Neuronal stem cell (in vitro differentiated cells): ENCODE data around the gene MLST8.

Experiments
- DNase-seq: peaks from one replicate; pipeline ENCODE4 v3.0.0-alpha.2; 2013; ENCODE audit warnings: low spot score
- H2AFZ ChIP-seq: one replicate; pipeline ENCODE4 v1.6.1; 2013; ENCODE audit warnings: mild to moderate bottlenecking, low read length, inconsistent platforms
- H2AK5ac ChIP-seq: 2 replicates; pipeline ENCODE4 v1.6.1; 2013; ENCODE audit warnings: low read depth, mild to moderate bottlenecking, inconsistent platforms, low read length, moderate library complexity, mixed read lengths
- H2BK120ac ChIP-seq: 2 replicates; pipeline ENCODE4 v1.6.1; 2013; ENCODE audit warnings: low read depth, mild to moderate bottlenecking, inconsistent platforms, low read length, moderate library complexity, mixed read lengths
- H2BK12ac ChIP-seq: one replicate; pipeline ENCODE4 v1.6.1; 2013; ENCODE audit warnings: low read length, inconsistent platforms
- H2BK15ac ChIP-seq: 2 replicates; pipeline ENCODE4 v1.6.1; 2013; ENCODE audit warnings: mild to moderate bottlenecking, low read length, inconsistent platforms, mixed read lengths
- H2BK5ac ChIP-seq: one replicate; pipeline ENCODE4 v1.6.1; 2013; ENCODE audit warnings: inconsistent platforms, mild to moderate bottlenecking, low read length, moderate library complexity
- H3K14ac ChIP-seq: one replicate; pipeline ENCODE4 v1.6.1; 2013; ENCODE audit warnings: low read length, inconsistent platforms
- H3K18ac ChIP-seq: 2 replicates; pipeline ENCODE4 v1.6.1; 2013; ENCODE audit warnings: low read length, inconsistent platforms
- H3K23ac ChIP-seq: 2 replicates; pipeline ENCODE4 v1.6.1; 2013; ENCODE audit warnings: low read depth, mild to moderate bottlenecking, mixed read lengths, low read length, inconsistent platforms; ENCODE audit not compliant: poor library complexity
- H3K27ac ChIP-seq: replicated peaks from 3 replicates; pipeline ENCODE4 v1.5.1; 2013; ENCODE audit warnings: low read length, inconsistent platforms
- H3K27me3 ChIP-seq, 3 experiments: 2 replicates each; pipeline ENCODE4 v1.6.1; 2013; ENCODE audit warnings: low read length in 3 of 3, mild to moderate bottlenecking in 2 of 3, inconsistent platforms in 1 of 3, low read depth in 1 of 3, mixed read lengths in 1 of 3, moderate library complexity in 1 of 3; ENCODE audit not compliant: control insufficient read depth in 3 of 3, insufficient read depth in 3 of 3
- H3K36me3 ChIP-seq, 2 donors: replicated peaks in 1 of 2; 2 replicates each; pipeline ENCODE4 v1.6.1; 2013; ENCODE audit warnings: low read length in 2 of 2; ENCODE audit not compliant: control insufficient read depth in 2 of 2, insufficient read depth in 2 of 2
- H3K4ac ChIP-seq: 2 replicates; pipeline ENCODE4 v1.6.1; 2013; ENCODE audit warnings: inconsistent platforms, mild to moderate bottlenecking, low read length, moderate library complexity
- H3K4me1 ChIP-seq, 2 donors: 1 replicate in 1 of 2; 2 replicates in 1 of 2; pipeline ENCODE4 v1.6.1; 2013; ENCODE audit warnings: low read length in 2 of 2, low read depth in 1 of 2; ENCODE audit not compliant: control insufficient read depth in 2 of 2, insufficient read depth in 1 of 2
- H3K4me2 ChIP-seq: one replicate; pipeline ENCODE4 v1.6.1; 2013; ENCODE audit warnings: mild to moderate bottlenecking, low read length, inconsistent platforms; ENCODE audit not compliant: insufficient read depth, poor library complexity, severe bottlenecking
- H3K4me3 ChIP-seq, 2 donors: 2 replicates each; pipeline ENCODE4 v1.5.1; 2013; ENCODE audit warnings: low read length in 2 of 2, mild to moderate bottlenecking in 2 of 2, inconsistent platforms in 1 of 2, moderate library complexity in 1 of 2
- H3K79me1 ChIP-seq: one replicate; pipeline ENCODE4 v1.6.1; 2013; ENCODE audit warnings: low read depth, mild to moderate bottlenecking, inconsistent platforms, low read length, moderate library complexity
- H3K9ac ChIP-seq: one replicate; pipeline ENCODE4 v1.6.1; 2013; ENCODE audit warnings: mild to moderate bottlenecking, low read depth, low read length, inconsistent platforms; ENCODE audit not compliant: poor library complexity
- H3K9me3 ChIP-seq, 2 donors: replicated peaks in 1 of 2; 2 replicates each; pipeline versions ENCODE3 to v1.6.1; 2013; ENCODE audit warnings: low read length in 2 of 2, mild to moderate bottlenecking in 2 of 2, inconsistent platforms in 1 of 2, low read depth in 1 of 2, mixed read lengths in 1 of 2, moderate library complexity in 1 of 2; ENCODE audit not compliant: control insufficient read depth in 2 of 2, insufficient read depth in 1 of 2
- H4K8ac ChIP-seq: one replicate; pipeline ENCODE4 v1.6.1; 2013; ENCODE audit warnings: low read depth, mild to moderate bottlenecking, inconsistent platforms, low read length, moderate library complexity
- H4K91ac ChIP-seq: one replicate; pipeline ENCODE4 v1.6.1; 2013; ENCODE audit warnings: low read length, low read depth, mild to moderate bottlenecking, inconsistent platforms; ENCODE audit not compliant: poor library complexity
- WGBS, 2 donors: extraction: QIAGEN DNeasy Blood & Tissue Kit; methylation state at CpG; one replicate each; pipeline ENCODE4 v1.1.7; 2013; ENCODE audit warnings: missing lambda C conversion rate in 2 of 2, mixed read lengths in 1 of 2; ENCODE audit not compliant: insufficient read length in 2 of 2, insufficient replicate concordance in 1 of 2; ENCODE audit errors: extremely low coverage in 2 of 2; 5-methylcytosine and 5-hydroxymethylcytosine counted together

The MLST8 gene

DNA sequence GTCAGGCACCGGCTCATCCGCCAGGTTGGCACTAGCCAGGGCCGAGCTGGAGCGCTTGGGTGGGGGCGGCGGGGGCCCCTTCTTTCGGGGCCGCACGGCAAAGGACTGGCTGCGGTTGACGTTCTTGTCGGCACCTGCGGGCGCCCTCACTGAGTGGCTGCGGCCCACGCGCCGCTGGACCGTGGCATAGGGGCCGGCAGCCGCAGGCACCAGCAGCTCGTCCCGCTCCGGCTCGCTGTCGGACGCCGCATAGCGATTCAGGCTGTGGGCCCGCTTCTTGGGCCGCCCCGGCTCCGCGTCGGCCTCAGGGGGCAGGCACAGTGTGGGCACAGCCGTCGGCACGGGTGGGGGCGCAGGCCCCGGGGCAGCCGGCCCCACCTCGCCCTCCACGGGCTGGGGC is 24.8 kb upstream of the MLST8 start:
- Histone ChIP-seq H2BK15ac (no peak overlapping the region), H4K8ac (no peak overlapping the region), H3K14ac (no peak overlapping the region), H3K36me3 (peaks cover 11 to 44% of the 10 kb centered on the region in 2 donors), H3K4ac (peak overlapping the region; percentile 37), H2BK120ac (no peak overlapping the region), H2AFZ (no peak overlapping the region), H2AK5ac (peak overlapping the region; percentile 63), H4K91ac (no peak overlapping the region), H3K79me1 (peaks cover 2% of the 10 kb centered on the region), H3K23ac (no peak overlapping the region), H2BK5ac (no peak overlapping the region), H3K9ac (no peak overlapping the region), H3K4me3 (no peak overlapping the region), H2BK12ac (no peak overlapping the region), H3K27ac (no peak overlapping the region), H3K9me3 (no peaks in the 10 kb centered on the region), H3K4me2 (no peak overlapping the region), H3K27me3 (no peaks in the 10 kb centered on the region), H3K4me1 (peaks cover 0 to 3% of the 10 kb centered on the region in 2 donors), H3K18ac (no peak overlapping the region)
- no CpG with 5 or more reads among the region's 43 CpGs for WGBS, 2 donors
- DNase-seq = no peak

GRCh38 chr16:2180962-2181923 is 24.0 kb upstream of the MLST8 start:
- H2BK12ac ChIP-seq = peak overlapping the region; percentile 22
- peak overlapping the region; percentile 6 for H3K18ac ChIP-seq
- H3K14ac ChIP-seq = no peak overlapping the region
- no peak overlapping the region for H4K8ac ChIP-seq
- H3K4me3 ChIP-seq = no peak overlapping the region
- H3K36me3 ChIP-seq = peaks cover 4 to 36% of the 10 kb centered on the region in 2 donors
- DNase-seq = no peak
- H3K27me3 ChIP-seq = no peaks in the 10 kb centered on the region
- no peak overlapping the region for H2BK15ac ChIP-seq
- H3K79me1 ChIP-seq = peaks cover 2% of the 10 kb centered on the region
- no peak overlapping the region for H3K4me2 ChIP-seq
- peak overlapping the region; percentile 63 for H2AK5ac ChIP-seq
- no peak overlapping the region for H2BK120ac ChIP-seq
- H3K4ac ChIP-seq = no peak overlapping the region
- no peak overlapping the region for H3K27ac ChIP-seq
- WGBS, 2 donors = no CpG with 5 or more reads among the region's 46 CpGs
- H3K4me1 ChIP-seq = peaks cover 0 to 3% of the 10 kb centered on the region in 2 donors
- peak overlapping the region; percentile 60 for H3K23ac ChIP-seq
- H2AFZ ChIP-seq = no peak overlapping the region
- H4K91ac ChIP-seq = no peak overlapping the region
- no peak overlapping the region for H3K9ac ChIP-seq
- H3K9me3 ChIP-seq = no peaks in the 10 kb centered on the region
- peak overlapping the region; percentile 54 for H2BK5ac ChIP-seq

DNA sequence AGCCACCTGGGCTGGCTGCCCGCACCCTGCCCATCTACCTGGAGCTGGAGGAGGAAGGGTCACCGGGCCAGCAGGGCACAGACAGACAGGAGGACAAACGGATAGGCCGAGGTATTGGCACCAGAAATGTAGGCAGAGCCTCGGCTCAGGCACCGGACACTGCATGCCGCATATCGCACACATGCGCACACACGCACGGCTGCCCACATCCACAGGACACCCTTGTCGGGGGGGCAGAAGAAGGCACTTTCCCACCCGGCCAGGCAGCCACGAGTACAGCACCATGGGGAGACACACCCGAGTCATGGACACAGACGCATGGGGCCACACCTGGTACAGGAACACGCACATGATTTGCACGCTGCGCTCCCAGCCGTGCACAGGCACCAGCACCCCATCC is 23.3 kb upstream of the MLST8 start:
- no peak overlapping the region for H4K8ac ChIP-seq
- no peak overlapping the region for H2BK120ac ChIP-seq
- no peaks in the 10 kb centered on the region for H3K27me3 ChIP-seq
- H3K4ac ChIP-seq = no peak overlapping the region
- H3K18ac ChIP-seq = no peak overlapping the region
- H3K9me3 ChIP-seq = no peaks in the 10 kb centered on the region
- peak overlapping the region; percentile 54 for H2BK5ac ChIP-seq
- no peak overlapping the region for H3K9ac ChIP-seq
- H2BK12ac ChIP-seq = no peak overlapping the region
- H2AK5ac ChIP-seq = no peak overlapping the region
- peaks cover 0 to 3% of the 10 kb centered on the region in 2 donors for H3K4me1 ChIP-seq
- WGBS, 2 donors = no CpG with 5 or more reads among the region's 20 CpGs
- H3K4me2 ChIP-seq = no peak overlapping the region
- no peak overlapping the region for H2AFZ ChIP-seq
- H3K36me3 ChIP-seq = peaks cover 3 to 30% of the 10 kb centered on the region in 2 donors
- no peak overlapping the region for H3K27ac ChIP-seq
- peak overlapping the region; percentile 60 for H3K23ac ChIP-seq
- H3K79me1 ChIP-seq = peaks cover 2% of the 10 kb centered on the region
- H4K91ac ChIP-seq = no peak overlapping the region
- H2BK15ac ChIP-seq = no peak overlapping the region
- no peak overlapping the region for H3K4me3 ChIP-seq
- no peak overlapping the region for H3K14ac ChIP-seq
- no peak for DNase-seq

DNA sequence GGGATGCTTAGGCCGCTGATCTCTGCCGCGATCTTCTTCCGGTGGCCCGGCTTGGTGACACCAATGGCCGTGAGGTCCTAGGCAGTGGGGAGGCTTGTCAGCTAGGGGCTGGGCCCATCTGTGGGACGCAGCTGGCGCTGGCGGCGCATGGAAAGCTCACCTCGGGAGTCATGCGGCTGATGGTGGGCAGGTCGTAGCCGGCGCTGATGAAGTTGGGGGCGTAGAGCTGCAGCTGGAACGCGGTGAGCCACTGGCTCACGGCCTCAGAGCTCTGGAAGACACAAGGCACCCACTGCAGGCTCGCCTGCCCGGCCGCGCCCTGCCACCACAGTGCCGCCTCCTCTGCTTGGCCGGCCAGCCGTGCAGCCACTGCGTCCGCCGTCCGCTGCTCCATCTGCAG is 21.6 kb upstream of the MLST8 start:
- no peak overlapping the region for H2AFZ ChIP-seq
- no peak for DNase-seq
- no peak overlapping the region for H2BK12ac ChIP-seq
- peaks cover 0 to 3% of the 10 kb centered on the region in 2 donors for H3K4me1 ChIP-seq
- H3K23ac ChIP-seq = peak overlapping the region; percentile 22
- no peaks in the 10 kb centered on the region for H3K9me3 ChIP-seq
- no peak overlapping the region for H3K4me3 ChIP-seq
- H3K4me2 ChIP-seq = no peak overlapping the region
- no CpG with 5 or more reads among the region's 30 CpGs for whole genome bisulfite sequencing, 2 donors
- peak overlapping the region; percentile 53 for H2BK5ac ChIP-seq
- no peaks in the 10 kb centered on the region for H3K27me3 ChIP-seq
- H4K8ac ChIP-seq = no peak overlapping the region
- no peak overlapping the region for H3K9ac ChIP-seq
- H3K27ac ChIP-seq = no peak overlapping the region
- peaks cover 3 to 18% of the 10 kb centered on the region in 2 donors for H3K36me3 ChIP-seq
- H3K14ac ChIP-seq = no peak overlapping the region
- peaks cover 2% of the 10 kb centered on the region for H3K79me1 ChIP-seq
- H2BK15ac ChIP-seq = no peak overlapping the region
- no peak overlapping the region for H4K91ac ChIP-seq
- no peak overlapping the region for H2BK120ac ChIP-seq
- H3K18ac ChIP-seq = no peak overlapping the region
- H2AK5ac ChIP-seq = no peak overlapping the region
- H3K4ac ChIP-seq = no peak overlapping the region
